ENCODE results near the gene GEMIN4. TPM values are rescaled to one million over a fixed set of nuclear protein-coding genes. Genes with fewer than 3 reads are reported as not detected.

The GEMIN4 gene
- total RNA-seq, 1 donor from 2014 or later: 15.6 TPM

DNA sequence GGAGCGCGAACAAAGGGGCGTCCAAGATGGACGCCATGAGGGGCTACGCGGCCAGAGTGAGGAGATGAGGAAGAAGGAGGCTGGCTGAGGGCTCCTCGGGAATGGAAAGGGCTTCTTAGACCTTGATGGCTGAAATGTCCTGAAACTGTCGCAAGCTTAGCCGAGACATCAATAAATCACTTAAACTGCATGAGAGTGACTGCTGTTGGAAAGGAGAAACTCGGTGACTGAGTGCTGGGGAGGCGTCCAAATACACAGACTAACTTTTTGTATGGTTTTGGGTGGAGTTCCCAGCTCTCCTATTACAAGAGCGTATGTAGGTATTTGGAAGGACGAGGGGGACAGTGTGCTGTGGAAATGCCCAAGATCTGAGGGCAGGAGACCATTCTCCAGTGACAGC, 1.4 kb upstream of the GEMIN4 start:
- Histone ChIP-seq H3K79me2 (ENCODE audit: low read depth) (peaks cover 34% of the 10 kb centered on the region), H3K4me2 (no peak overlapping the region), H4K20me1 (ENCODE audit: low read depth) (peaks cover 8% of the 10 kb centered on the region), H3K27ac (no peak overlapping the region), H3K9me3 (ENCODE audit: low read depth) (no peaks in the 10 kb centered on the region), H3K27me3 (no peaks in the 10 kb centered on the region), H3F3A (ENCODE audit: low read depth) (peaks cover 39% of the 10 kb centered on the region), H3K9ac (no peak overlapping the region), H3K36me3 (no peaks in the 10 kb centered on the region), H3K4me1 (peaks cover 26% of the 10 kb centered on the region), H3K4me3 (no peak overlapping the region), H2AFZ (replicated peaks) (no peak overlapping the region)
- no peak for DNase-seq (ENCODE audit: low spot score)
- Mint-ChIP-seq H3K4me1 (peaks cover 30% of the 10 kb centered on the region), H3K27me3 (ENCODE audit: insufficient read depth, low read depth) (peaks cover 7% of the 10 kb centered on the region), H3K27ac (no peak overlapping the region), H3K4me3 (peak overlapping the region; percentile 77), H3K36me3 (peaks cover 39% of the 10 kb centered on the region), H3K9me3 (peaks cover 17% of the 10 kb centered on the region)
- TF ChIP-seq, protein P1, sequence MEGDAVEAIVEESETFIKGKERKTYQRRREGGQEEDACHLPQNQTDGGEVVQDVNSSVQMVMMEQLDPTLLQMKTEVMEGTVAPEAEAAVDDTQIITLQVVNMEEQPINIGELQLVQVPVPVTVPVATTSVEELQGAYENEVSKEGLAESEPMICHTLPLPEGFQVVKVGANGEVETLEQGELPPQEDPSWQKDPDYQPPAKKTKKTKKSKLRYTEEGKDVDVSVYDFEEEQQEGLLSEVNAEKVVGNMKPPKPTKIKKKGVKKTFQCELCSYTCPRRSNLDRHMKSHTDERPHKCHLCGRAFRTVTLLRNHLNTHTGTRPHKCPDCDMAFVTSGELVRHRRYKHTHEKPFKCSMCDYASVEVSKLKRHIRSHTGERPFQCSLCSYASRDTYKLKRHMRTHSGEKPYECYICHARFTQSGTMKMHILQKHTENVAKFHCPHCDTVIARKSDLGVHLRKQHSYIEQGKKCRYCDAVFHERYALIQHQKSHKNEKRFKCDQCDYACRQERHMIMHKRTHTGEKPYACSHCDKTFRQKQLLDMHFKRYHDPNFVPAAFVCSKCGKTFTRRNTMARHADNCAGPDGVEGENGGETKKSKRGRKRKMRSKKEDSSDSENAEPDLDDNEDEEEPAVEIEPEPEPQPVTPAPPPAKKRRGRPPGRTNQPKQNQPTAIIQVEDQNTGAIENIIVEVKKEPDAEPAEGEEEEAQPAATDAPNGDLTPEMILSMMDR (IDR thresholded peaks at IDR 0.05): no peak
- TF ChIP-seq EZH2phosphoT487 (IDR thresholded peaks at IDR 0.05): no peak
- no peak for TF ChIP-seq EZH2 (IDR thresholded peaks at IDR 0.05)

DNA sequence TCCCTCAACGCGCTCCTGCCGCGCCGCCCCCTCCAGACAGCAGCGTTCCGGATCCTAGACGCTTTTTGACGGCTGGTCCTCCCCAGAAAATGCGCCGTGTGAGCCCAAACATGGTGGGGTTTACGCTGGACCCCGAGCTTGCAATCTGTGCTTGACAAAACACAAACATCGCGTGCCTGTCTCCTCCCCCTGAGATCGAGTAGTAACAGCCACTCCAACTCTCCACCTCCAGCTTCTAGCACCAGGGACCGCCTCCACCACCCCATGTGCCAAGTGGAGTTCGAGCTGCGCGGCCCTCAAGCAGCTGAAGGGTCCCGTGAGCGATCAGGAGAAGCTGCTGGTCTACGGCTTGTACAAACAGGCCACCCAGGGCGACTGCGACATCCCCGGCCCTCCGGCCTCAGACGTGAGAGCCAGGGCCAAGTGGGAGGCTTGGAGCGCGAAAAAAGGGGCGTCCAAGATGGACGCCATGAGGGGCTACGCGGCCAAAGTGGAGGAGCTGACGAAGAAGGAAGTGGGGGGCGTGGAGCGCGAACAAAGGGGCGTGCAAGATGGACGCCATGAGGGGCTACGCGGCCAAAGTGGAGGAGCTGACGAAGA, 656 bp upstream of the GEMIN4 start:
- H3K4me3 Mint-ChIP-seq: peak overlapping the region; percentile 88
- Histone ChIP-seq H3K4me1 (peaks cover 26% of the 10 kb centered on the region), H3K9ac (peak overlapping the region; percentile 2), H3K9me3 (ENCODE audit: low read depth) (no peaks in the 10 kb centered on the region), H3K27me3 (no peaks in the 10 kb centered on the region), H3K4me3 (peak overlapping the region; percentile 64), H3K4me2 (peak overlapping the region; percentile 99), H3K79me2 (ENCODE audit: low read depth) (peaks cover 41% of the 10 kb centered on the region), H2AFZ (replicated peaks) (peak overlapping the region; percentile 59), H3K36me3 (no peaks in the 10 kb centered on the region), H4K20me1 (ENCODE audit: low read depth) (peaks cover 8% of the 10 kb centered on the region), H3K27ac (no peak overlapping the region), H3F3A (ENCODE audit: low read depth) (peaks cover 39% of the 10 kb centered on the region)
- peaks cover 46% of the 10 kb centered on the region for H3K36me3 Mint-ChIP-seq
- peaks cover 24% of the 10 kb centered on the region for H3K9me3 Mint-ChIP-seq
- peaks cover 30% of the 10 kb centered on the region for H3K4me1 Mint-ChIP-seq
- peak overlapping the region; percentile 97 for H3K27ac Mint-ChIP-seq
- TF ChIP-seq EZH2phosphoT487 (IDR thresholded peaks at IDR 0.05) (no peak), EZH2 (IDR thresholded peaks at IDR 0.05) (no peak)
- TF ChIP-seq, protein P1 (IDR thresholded peaks at IDR 0.05): no peak
- peak; percentile 36 for DNase-seq (ENCODE audit: low spot score)
- H3K27me3 Mint-ChIP-seq (ENCODE audit: insufficient read depth, low read depth): peaks cover 9% of the 10 kb centered on the region

DNA sequence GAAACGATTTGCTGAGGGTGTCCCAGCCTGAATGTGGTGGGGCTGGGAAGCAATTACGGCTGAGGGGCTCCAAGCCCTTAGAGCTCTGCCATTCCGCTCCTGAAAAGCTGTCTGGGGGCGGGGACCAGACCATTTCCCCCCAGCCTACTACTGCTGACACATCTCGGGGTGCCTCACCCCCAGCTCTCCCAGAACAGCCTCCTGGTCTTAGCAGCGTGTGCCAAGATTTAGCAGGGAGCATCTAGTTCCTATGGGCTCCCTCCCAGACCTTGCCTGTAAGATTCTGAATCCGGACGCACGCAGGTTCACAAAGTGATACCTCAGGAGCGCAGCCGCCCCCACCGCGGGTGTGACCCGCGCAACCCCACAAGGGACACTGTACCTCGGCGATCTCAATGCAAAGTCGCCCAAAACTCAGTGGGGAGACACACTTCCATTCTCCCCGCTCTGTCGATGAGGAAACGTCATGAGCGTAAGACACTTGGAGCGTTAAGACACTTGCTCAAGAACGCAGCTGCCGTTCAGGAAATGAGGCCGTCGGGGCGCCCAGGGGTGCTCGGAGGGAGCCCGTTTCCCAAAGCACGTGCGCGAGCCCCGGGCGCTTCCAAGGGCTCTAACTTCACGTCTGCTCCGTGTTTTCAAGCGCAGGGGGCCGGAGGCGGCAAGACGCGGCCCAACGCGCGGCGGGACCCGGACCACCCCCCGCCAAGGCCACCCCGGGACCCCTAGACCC, 629 bp downstream of the GEMIN4 start:
- Mint-ChIP-seq H3K27me3 (ENCODE audit: insufficient read depth, low read depth) (peaks cover 9% of the 10 kb centered on the region), H3K4me3 (peak overlapping the region; percentile 96), H3K4me1 (peaks cover 30% of the 10 kb centered on the region), H3K36me3 (peaks cover 48% of the 10 kb centered on the region), H3K27ac (peak overlapping the region; percentile 79), H3K9me3 (peaks cover 24% of the 10 kb centered on the region)
- H3K4me1 ChIP-seq: peaks cover 20% of the 10 kb centered on the region
- TF ChIP-seq, protein P1 (IDR thresholded peaks at IDR 0.05): no peak
- TF ChIP-seq EZH2phosphoT487 (IDR thresholded peaks at IDR 0.05) (no peak), EZH2 (IDR thresholded peaks at IDR 0.05) (no peak)
- H4K20me1 ChIP-seq (ENCODE audit: low read depth): peaks cover 8% of the 10 kb centered on the region
- peak overlapping the region; percentile 64 for H3K4me3 ChIP-seq
- peak overlapping the region; percentile 99 for H3K4me2 ChIP-seq
- no peak overlapping the region for H3K27ac ChIP-seq
- peak overlapping the region; percentile 43 for H3K9ac ChIP-seq
- H3F3A ChIP-seq (ENCODE audit: low read depth): peaks cover 30% of the 10 kb centered on the region
- peak overlapping the region; percentile 14 for H2AFZ ChIP-seq (replicated peaks)
- H3K36me3 ChIP-seq: no peaks in the 10 kb centered on the region
- H3K79me2 ChIP-seq (ENCODE audit: low read depth): peaks cover 51% of the 10 kb centered on the region
- H3K9me3 ChIP-seq (ENCODE audit: low read depth): no peaks in the 10 kb centered on the region
- no peaks in the 10 kb centered on the region for H3K27me3 ChIP-seq
- DNase-seq (ENCODE audit: low spot score): peak; percentile 57

Data from neural progenitor cell (in vitro differentiated cells).